OCI-LY1 (cell line): ENCODE results near the gene BAAT.

Experiments used
- CTCF ChIP-seq: fragments of 200-600 bp; sonication (generic), shearing (Covaris generic); IDR thresholded peaks from 2 replicates; pipeline ENCODE4 v1.5.1; 2017; ENCODE audit warnings: mild to moderate bottlenecking, antibody characterized with exemption, low read length, moderate library complexity, mixed read lengths
- EZH2 ChIP-seq: fragments of 200-600 bp; sonication (generic), shearing (Covaris generic); IDR thresholded peaks from 2 replicates; pipeline ENCODE4 v1.8.0; 2017; ENCODE audit warnings: borderline replicate concordance, mixed run types, mild to moderate bottlenecking, antibody characterized with exemption, low read length, moderate library complexity, mixed read lengths

GRCh38 chr9:101408374-101409078 lies 23.7 kb upstream of the BAAT start:
- TF ChIP-seq CTCF (no peak), EZH2 (no peak)
